Measurements from ENCODE around the gene ALKBH2. TPM values are rescaled to one million over a fixed set of nuclear protein-coding genes. Genes with fewer than 3 reads are reported as not detected.
A peak's percentile ranks its signal among the peaks of the same experiment; 100 is the strongest.

Gene ALKBH2
- total RNA-seq, 2 experiments from 2014 or later = 12.8 to 14.0 TPM

DNA sequence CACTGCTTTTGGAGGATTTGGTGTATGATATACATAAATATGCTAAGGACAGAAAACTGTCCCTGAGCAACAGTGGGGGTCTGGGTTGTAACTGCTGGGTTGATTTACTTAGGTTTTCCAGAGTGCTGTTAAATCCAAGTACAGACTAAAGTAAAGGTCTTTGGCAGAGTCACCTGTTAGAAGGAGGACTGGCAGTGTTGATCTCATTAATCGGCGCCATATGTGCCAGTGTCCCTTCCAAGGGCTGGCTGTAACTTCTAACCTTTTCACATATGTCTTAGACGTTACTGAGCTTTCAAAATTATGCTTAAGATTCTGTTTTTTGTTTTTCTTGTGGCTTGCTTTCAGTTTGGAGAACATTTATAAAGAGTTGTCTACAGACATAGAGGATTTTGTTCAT lies 9.2 kb upstream of the ALKBH2 start:
- peaks cover 47% of the 10 kb centered on the region for H3K36me3 ChIP-seq (ENCODE audit: insufficient read depth, low read length)
- no peaks in the 10 kb centered on the region for H3K27me3 ChIP-seq (ENCODE audit: control insufficient read depth in 1 of 2, insufficient read depth in 2 of 2, low read length in 2 of 2)
- H3K4me1 ChIP-seq (ENCODE audit: insufficient read depth, low read length) = peaks cover 28% of the 10 kb centered on the region
- DNase-seq (no peak), ATAC-seq (ENCODE audit: poor library complexity) (no peak)
- no peaks in the 10 kb centered on the region for H3K27me3 Mint-ChIP-seq
- ChIA-PET CTCF (interaction anchor here (1.1 to 5.4 kb wide), 2 partner anchors 9 to 10 kb away, joined by 3 to 28 read pairs; partner anchors contain the start of gene ALKBH2), POLR2A (interaction anchor here (1.3 kb wide), 1 partner anchor 10 kb away, joined by 3 read pairs; the partner anchor contains the start of gene ALKBH2)
- H3K36me3 Mint-ChIP-seq (ENCODE audit: low read depth) = peaks cover 66% of the 10 kb centered on the region
- H3K4me3 ChIP-seq (ENCODE audit: low read length) = no peak overlapping the region
- TF ChIP-seq, protein P1, sequence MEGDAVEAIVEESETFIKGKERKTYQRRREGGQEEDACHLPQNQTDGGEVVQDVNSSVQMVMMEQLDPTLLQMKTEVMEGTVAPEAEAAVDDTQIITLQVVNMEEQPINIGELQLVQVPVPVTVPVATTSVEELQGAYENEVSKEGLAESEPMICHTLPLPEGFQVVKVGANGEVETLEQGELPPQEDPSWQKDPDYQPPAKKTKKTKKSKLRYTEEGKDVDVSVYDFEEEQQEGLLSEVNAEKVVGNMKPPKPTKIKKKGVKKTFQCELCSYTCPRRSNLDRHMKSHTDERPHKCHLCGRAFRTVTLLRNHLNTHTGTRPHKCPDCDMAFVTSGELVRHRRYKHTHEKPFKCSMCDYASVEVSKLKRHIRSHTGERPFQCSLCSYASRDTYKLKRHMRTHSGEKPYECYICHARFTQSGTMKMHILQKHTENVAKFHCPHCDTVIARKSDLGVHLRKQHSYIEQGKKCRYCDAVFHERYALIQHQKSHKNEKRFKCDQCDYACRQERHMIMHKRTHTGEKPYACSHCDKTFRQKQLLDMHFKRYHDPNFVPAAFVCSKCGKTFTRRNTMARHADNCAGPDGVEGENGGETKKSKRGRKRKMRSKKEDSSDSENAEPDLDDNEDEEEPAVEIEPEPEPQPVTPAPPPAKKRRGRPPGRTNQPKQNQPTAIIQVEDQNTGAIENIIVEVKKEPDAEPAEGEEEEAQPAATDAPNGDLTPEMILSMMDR (IDR thresholded peaks at IDR 0.05) = no peak
- H3K27ac Mint-ChIP-seq = no peak overlapping the region
- intact Hi-C loops (cut with DNase I, micrococcal nuclease) = loop anchor here in 1 of 2 experiments (5.0 kb wide), 1 partner anchor 370 kb away; the partner anchor contains the start of gene CORO1C
- H3K9me3 Mint-ChIP-seq = no peaks in the 10 kb centered on the region
- H3K4me3 Mint-ChIP-seq = no peak overlapping the region
- H3K9me3 ChIP-seq (ENCODE audit: control insufficient read depth in 1 of 2, insufficient read depth in 1 of 2, low read length in 2 of 2) = no peaks in the 10 kb centered on the region
- H3K27ac ChIP-seq (ENCODE audit: low read depth in 1 of 2, low read length in 2 of 2) = no peak overlapping the region
- H3K4me1 Mint-ChIP-seq (ENCODE audit: low read depth) = peaks cover 33% of the 10 kb centered on the region

DNA sequence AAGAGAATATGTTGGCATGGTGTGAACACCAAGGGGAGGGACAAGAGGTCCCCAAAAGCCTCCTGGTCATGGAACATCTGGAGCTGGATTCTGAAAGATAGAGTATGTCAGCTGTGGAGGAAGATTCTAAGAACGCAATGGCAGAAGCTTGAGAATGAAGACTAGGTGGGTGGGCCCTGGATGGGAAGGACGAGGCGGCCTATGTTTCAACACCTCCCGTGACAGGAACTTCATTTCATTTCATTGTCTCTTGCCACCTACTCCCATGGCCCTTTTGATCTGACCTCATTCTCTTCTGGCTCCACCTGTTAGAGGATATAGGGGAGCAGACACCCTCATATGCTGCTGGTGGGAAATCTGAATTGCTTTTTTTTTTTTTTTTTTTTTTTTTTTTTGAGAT lies 7.5 kb upstream of the ALKBH2 start:
- Mint-ChIP-seq H3K4me1 (ENCODE audit: low read depth) (peaks cover 33% of the 10 kb centered on the region), H3K27me3 (no peaks in the 10 kb centered on the region), H3K36me3 (ENCODE audit: low read depth) (peaks cover 53% of the 10 kb centered on the region), H3K27ac (no peak overlapping the region), H3K4me3 (peak overlapping the region; percentile 38), H3K9me3 (no peaks in the 10 kb centered on the region)
- intact Hi-C loops (cut with DNase I, micrococcal nuclease) = loop anchor here in 1 of 2 experiments (5.0 kb wide), 1 partner anchor 368 kb away; the partner anchor contains the start of gene CORO1C
- ATAC-seq (ENCODE audit: poor library complexity) = no peak
- CTCF ChIA-PET = interaction anchor here (5.4 kb wide), 1 partner anchor 11 kb away, joined by 28 read pairs; no protein-coding TSS in a partner anchor
- POLR2A ChIA-PET = interaction anchor here (2.4 kb wide), 1 partner anchor 10 kb away, joined by 10 read pairs; no protein-coding TSS in a partner anchor
- Histone ChIP-seq H3K4me3 (ENCODE audit: low read length) (no peak overlapping the region), H3K4me1 (ENCODE audit: insufficient read depth, low read length) (peaks cover 32% of the 10 kb centered on the region), H3K27me3 (ENCODE audit: control insufficient read depth in 1 of 2, insufficient read depth in 2 of 2, low read length in 2 of 2) (no peaks in the 10 kb centered on the region), H3K36me3 (ENCODE audit: insufficient read depth, low read length) (peaks cover 38% of the 10 kb centered on the region), H3K9me3 (ENCODE audit: control insufficient read depth in 1 of 2, insufficient read depth in 1 of 2, low read length in 2 of 2) (no peaks in the 10 kb centered on the region), H3K27ac (ENCODE audit: low read depth in 1 of 2, low read length in 2 of 2) (no peak overlapping the region)
- TF ChIP-seq, protein P1 (IDR thresholded peaks at IDR 0.05) = no peak
- DNase-seq = no peak

DNA sequence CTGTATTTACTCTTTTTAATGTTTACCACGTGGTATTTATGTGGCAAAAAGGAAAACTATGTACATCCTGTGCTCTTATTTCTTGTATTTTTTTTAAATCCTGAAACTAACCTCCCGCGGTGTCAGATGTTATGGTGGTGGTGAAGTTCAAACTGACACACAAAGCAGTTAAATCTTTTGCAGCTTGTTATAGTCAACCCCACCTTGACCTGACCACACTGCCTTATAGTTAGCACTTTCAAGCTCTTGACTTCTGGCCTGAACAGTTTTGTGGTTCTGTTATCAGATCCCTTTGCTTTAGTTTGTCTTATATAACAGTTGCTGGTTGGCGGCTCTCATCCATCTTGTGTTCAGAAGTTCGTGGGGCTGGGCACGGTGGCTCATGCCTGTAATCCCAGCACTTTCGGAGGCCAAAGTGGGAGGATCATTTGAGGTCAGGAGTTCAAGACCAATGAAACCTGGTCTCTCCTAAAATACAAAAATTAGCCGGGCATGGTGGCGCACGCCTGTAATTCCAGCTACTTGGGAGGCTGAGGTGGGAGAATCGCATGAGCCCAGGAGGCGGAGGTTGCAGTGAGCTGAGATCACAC lies 6.3 kb upstream of the ALKBH2 start:
- Mint-ChIP-seq H3K36me3 (ENCODE audit: low read depth) (peaks cover 41% of the 10 kb centered on the region), H3K27me3 (no peaks in the 10 kb centered on the region), H3K4me1 (ENCODE audit: low read depth) (peaks cover 33% of the 10 kb centered on the region), H3K27ac (peak overlapping the region; percentile 70), H3K9me3 (no peaks in the 10 kb centered on the region), H3K4me3 (peak overlapping the region; percentile 94)
- Histone ChIP-seq H3K4me3 (ENCODE audit: low read length) (peak overlapping the region; percentile 92), H3K27me3 (ENCODE audit: control insufficient read depth in 1 of 2, insufficient read depth in 2 of 2, low read length in 2 of 2) (no peaks in the 10 kb centered on the region), H3K36me3 (ENCODE audit: insufficient read depth, low read length) (peaks cover 27% of the 10 kb centered on the region), H3K9me3 (ENCODE audit: control insufficient read depth in 1 of 2, insufficient read depth in 1 of 2, low read length in 2 of 2) (no peaks in the 10 kb centered on the region), H3K27ac (ENCODE audit: low read depth in 1 of 2, low read length in 2 of 2) (peak overlapping the region in 1 of 2 donors; percentile 6), H3K4me1 (ENCODE audit: insufficient read depth, low read length) (peaks cover 32% of the 10 kb centered on the region)
- peak in 3 of 14 experiments; percentile 34 to 55 (median 47) for DNase-seq
- TF ChIP-seq, protein P1 (IDR thresholded peaks at IDR 0.05) = no peak
- POLR2A ChIA-PET = interaction anchor here (1.0 to 2.7 kb wide), 4 partner anchors 12 to 538 kb away, joined by 3 to 10 read pairs (median 8); partner anchors contain the start of genes SART3 and USP30
- intact Hi-C loops (cut with DNase I, micrococcal nuclease) = loop anchor here in 1 of 2 experiments (5.0 kb wide), 2 partner anchors 367 to 467 kb away; partner anchors contain the start of genes CORO1C and SELPLG
- CTCF ChIA-PET = interaction anchor here (5.4 kb wide), 1 partner anchor 13 kb away, joined by 28 read pairs; no protein-coding TSS in a partner anchor
- ATAC-seq (ENCODE audit: poor library complexity) = no peak

All from CD4-positive, alpha-beta T cell (primary cell).